ENCODE measurements around the gene LEMD2.

LEMD2 gene

DNA sequence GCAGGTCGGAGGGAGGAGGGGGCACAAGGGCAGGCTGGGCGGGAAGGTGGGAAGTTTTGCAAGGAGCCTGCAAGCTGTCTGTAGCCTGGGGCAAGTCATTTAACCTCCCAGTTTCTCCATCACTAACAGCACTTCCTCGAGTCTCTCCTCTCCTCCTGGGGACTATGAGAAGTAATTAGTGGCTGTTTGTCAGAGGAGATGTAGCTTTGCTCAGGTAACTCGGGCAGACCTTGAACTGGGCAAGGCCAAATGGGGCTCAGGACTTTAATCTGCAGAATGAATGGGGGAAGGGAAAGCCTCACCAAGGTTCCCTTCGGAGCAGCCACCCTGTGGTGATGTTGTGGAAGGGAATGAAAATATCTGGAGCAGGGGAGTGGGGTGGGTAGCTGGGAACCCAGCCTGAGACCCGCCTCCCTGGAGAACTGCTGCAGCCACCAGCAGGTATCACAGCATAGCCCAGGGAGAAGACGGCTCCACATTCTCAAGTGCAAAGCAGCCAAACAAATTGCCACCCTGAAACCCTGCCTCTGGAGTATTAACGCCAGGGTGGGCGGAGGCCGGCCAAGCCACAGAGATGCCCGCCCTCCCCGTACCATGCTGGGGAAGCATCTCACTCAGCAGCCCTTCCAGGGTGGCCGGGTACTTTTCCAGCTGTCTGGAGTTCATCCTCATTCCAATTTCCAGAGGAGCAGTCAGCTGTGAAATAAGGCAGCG lies 6.1 kb upstream of the LEMD2 start:
- DNase-seq (ENCODE audit: low read depth in 3 of 3): no peak

DNA sequence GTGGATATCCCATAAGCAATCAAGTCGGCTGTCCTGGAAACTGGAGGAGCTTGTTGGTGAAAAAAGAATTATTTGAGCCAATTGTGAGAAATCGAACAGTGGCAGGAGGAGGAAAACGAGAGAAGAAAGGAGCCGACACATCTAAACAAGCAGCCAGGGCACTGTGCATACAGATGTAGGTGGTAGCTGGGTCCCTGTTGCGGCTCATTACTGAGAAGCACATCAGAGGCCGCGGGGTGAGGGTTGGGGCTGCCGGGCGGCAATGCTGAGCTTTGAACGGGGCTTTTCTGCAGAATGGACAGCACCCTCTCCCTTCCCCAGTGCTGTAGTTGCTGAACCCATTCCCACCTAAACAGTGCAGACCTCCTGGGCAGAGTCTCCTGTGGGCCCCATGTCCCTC lies 4.1 kb upstream of the LEMD2 start:
- no peak for DNase-seq (ENCODE audit: low read depth in 3 of 3)

DNA sequence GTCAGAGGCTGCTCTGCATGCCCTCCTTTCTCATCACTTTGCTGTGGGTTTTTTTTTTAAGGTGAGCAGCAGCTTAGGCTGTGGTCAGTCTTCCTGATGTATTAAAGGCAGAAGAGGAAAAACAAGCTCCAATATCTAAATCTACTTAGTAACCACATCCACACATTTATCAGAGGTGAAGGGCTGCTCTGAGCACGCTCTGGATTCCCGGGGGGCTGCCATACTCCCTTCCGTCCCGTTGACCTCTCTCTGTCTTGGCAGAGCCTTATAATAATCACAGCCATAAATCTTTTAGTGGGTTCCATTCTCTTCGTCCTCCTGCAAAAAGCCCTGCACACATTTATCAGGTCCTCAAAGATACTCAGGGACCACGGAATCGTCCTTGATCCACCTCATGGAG lies 2.7 kb upstream of the LEMD2 start:
- no peak for DNase-seq (ENCODE audit: low read depth in 3 of 3)

DNA sequence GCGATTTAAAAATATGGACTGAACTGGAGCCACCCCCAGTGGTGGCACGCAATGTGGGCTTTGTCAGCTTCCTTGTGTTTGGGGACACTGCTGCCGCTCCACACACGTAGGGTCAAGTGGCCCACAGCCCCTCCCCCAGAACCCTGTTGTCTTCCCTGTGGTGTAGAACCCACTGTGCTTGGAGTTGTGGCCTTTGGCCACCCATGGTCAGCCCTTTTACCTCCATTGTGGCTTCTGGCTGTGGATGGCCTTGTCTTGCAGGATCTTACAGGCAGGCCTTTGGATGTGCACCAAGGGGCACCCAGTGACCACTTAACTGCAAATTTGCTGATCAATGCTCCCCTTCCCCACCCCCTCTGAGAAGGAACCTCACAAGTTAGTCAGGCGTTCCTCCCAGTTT lies 2.0 kb upstream of the LEMD2 start:
- DNase-seq (ENCODE audit: low read depth in 3 of 3): no peak

DNA sequence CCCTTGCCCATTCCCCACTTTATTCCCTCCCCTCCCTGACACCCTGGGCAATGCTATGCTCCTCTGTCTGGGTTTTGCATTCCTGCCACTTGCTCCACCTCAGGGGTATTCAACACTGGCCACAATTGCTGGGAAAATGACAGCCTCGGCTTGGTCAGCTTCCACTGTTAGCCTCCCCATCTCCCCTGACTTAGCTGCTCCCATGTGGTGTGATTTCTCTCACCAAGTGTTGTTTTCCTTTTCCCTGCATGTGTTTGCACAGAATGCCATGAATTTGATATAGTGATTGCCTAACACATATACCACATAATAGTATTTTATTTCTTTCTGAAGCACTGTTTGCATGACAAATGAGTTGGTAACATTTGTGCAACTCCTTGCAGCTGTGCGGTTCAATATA lies 1.4 kb upstream of the LEMD2 start:
- DNase-seq (ENCODE audit: low read depth in 3 of 3): no peak

DNA sequence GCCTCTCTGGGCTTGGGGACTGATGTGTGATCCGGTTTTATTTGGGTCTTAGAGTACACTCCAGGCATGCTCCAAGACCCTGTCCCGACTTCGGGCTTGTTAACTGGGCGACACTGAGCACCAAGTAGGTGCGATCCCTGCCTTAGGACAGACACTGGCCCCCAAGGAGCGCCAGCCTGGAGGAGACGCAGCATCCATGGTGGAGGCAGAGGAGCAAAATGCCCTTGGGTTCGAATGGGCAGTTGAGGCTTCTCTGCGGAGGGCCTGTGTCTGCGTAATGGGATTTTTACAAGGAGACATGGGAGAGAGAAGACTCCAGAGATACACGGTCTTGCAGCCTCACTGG lies 593 bp upstream of the LEMD2 start:
- no peak for DNase-seq (ENCODE audit: low read depth in 3 of 3)

DNA sequence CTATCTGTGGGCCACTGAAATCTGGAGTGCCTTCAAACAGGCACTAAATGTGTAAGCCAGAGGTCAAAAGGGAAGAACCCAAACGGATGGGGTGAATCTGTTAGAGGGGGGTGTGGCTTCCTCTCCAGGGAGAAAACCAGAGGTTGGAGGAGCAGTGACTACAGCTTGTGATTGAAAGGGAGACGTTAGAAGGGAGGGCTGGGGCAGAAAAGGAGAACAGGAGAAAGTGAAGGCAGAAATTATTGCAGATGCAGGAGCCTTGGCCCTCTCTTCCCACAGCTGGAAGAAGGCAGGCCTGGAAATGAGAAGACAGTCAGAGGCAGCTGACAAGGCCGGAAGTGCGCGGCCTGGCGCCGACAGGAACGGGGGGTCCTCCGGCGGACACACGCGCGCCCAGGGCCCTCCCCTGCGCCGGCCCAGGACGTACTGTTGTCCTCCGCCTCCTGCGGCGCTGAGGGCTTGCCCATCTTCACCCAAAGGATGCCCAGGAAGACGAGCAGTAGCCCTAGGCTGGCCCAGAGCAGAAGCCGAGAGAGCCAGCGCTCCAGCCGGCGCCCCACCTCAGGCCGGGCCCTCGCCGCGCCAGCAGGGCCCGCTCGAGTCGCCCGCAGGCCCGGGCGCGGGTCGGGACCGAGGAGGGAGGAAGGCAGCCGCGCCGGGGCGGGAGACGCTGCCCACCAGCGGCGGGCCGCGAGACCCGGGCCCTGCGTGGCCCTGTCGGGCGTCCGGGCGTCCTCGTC lies 806 bp downstream of the LEMD2 start:
- peak; percentile 18 to 42 (median 21) for DNase-seq (ENCODE audit: low read depth in 3 of 3)

DNA sequence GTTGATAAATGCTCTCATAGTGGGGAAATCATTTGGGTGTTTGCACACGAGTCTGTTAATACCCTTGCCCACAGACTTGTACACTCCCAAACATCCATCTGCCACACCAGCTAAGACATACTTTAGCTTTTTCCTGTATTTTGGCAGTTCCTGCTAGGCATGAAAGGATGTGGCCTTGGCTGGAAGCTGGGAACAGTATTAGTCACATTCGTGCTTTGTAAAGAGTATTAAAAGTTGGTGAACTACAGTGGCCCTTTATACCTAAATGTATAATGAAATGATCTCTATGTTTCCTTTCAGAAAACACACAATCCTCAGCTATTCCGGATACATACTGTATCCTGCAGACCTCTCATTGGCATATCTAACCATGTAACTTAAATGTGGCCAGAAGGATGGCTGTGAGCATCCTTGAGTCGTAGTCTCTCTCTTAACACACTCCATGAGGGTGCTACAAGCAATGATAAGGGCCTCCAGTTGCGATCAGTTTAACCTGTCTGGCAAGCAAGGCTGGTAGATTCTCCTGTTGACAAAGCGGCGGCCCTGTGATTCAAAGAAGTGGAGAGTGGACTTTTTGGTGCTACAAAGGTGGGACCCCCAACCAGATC lies 1.5 kb downstream of the LEMD2 start:
- DNase-seq (ENCODE audit: low read depth in 3 of 3): no peak

DNA sequence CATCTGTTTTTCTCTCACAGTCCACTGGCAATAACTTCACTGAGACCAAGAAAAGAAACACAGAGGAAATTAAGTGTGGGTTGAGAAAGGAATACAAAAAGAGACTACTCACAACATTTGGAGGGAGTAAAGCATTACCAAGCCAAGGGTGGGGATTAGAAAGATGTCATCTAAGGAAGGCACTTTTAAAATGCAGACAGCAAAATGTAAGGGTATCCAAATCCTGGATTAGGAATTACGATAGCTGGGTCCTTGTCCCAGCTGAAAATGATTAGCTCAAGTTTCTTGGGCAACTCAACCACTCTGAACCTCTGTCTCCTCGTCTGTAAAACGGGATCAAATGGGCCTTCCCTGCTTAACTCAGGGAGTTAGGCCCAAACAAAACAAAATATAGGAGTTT lies 2.2 kb downstream of the LEMD2 start:
- no peak for DNase-seq (ENCODE audit: low read depth in 3 of 3)

DNA sequence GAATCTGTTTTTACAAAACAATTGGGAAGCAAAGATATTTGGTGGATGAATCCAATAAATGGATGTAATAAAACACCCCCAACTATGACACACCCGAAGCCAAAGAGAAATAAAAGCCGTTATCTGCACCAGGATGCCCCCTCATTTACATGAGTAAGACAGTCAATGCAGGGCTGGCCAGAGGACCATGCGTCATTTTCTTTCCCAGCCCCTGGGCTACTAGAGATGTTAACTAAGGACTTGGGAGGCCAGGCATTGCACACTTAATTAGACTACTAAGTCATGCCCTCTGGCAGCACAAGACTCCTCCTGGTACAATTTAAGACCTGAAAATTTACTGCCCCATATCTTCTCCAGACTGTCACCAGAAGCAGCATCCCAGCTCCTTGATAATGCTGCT lies 3.2 kb downstream of the LEMD2 start:
- no peak for DNase-seq (ENCODE audit: low read depth in 3 of 3)

DNA sequence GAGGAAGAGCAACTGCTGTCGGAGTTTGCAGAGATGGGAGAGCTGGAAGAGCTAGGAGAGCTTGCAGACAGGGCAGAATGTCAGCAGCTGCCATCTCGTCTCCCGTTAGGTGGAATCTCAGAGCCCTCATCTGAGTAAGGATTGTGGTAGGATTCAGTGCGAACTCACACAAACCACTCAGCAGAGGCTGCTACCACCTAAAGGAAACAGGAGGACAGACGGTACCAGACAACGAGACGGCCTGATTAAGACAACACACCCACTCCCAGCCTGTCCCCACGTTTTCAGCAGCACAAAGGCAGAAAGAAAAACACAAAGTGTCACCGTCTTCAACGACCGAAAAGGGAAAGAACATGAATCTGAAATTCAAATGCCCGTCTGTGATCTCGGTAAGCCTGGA lies 4.1 kb downstream of the LEMD2 start:
- no peak for DNase-seq (ENCODE audit: low read depth in 3 of 3)

DNA sequence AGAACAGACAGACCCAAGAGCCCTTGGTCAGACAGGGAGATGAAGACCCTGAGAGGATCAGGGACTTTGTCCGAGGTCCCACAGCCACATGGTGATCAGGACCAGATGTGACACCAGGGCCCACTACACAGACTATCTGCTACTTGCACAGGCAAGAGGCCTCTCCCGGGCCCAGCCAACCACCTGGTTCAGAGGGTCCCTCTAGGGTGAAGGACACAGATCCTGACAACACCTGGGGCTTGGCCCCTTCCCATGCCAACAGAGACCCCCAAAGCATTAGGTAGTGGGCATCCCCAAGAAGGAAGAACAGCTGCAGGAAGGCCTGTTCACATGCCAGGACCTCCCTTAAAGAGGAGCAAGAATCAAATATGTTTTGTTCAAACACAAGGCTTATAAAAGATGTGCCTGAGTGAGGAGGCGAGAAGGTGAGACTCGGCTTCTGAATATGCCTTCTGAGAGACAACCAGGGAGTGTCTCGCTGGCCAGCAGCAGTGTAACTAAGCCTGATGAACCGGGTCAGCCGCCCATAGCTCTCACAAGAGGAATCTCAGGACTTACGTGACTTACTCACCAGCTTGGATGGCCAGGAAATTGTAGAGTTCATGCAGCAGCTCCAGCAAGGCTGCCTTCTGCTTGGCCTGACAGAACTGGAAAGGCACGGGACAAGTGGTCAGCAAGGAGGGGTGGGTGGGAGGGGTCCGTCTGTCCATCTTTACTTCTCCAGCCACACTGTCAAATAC lies 5.0 kb downstream of the LEMD2 start:
- no peak for DNase-seq (ENCODE audit: low read depth in 3 of 3)

DNA sequence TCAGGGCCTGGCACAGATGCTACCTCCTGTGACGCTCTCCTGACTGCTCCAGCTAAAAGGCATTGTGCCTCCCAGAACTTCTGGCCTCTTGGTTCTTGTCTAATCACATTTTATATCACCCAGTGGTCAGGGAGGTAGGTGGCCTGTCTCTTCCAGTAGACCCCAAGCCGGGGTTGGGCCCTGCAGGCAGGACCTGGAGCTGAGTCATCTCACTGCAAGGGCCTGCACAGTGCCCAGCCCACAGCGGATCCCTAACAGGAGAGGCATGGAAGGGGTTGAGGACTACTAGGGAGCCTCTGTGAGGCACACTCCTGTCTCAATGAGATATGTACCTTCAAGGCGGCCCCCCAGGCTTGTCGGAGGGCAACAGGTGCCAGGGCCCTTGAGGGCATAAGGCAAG lies 6.4 kb downstream of the LEMD2 start:
- no peak for DNase-seq (ENCODE audit: low read depth in 3 of 3)

DNA sequence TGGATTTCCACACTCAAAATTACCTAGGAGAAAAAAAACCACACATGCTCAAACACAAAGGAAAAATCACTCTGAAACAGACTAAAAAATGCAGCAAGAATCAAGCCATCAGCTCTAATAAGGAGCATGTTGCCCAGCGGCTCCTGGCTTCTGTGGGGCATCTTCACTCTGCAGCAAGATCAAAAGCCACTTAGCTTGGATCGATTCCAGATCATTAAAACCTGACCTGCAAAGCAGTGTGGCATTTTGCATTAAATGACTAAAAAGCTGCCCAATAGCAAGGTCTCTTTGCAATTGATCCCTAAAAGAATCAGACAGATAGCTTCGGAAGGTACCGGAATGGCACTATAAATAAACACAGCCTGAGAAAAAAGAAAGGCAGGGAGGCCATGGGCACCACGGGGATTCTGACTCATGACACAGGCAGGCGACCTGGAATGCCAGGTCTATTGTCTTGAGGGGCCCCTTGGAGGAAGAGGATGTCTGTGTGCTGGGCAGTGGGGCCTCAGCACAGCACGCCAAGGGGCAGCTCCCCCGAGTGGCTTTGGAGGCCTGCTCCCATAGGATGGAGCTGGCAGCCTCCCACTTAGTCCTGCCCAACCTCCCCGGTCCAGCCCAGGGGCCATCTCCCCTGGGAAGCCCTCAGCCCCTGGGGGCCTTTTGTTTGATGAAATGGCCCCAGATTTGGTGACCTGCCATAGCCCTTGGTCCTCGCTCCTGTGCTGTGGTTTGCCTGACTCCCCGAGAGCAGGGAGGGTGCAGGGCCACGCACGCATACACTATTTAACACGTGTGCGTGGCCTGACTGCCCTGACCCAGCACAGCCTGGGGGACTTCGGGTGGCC lies 7.6 kb downstream of the LEMD2 start:
- no peak for DNase-seq (ENCODE audit: low read depth in 3 of 3)

DNA sequence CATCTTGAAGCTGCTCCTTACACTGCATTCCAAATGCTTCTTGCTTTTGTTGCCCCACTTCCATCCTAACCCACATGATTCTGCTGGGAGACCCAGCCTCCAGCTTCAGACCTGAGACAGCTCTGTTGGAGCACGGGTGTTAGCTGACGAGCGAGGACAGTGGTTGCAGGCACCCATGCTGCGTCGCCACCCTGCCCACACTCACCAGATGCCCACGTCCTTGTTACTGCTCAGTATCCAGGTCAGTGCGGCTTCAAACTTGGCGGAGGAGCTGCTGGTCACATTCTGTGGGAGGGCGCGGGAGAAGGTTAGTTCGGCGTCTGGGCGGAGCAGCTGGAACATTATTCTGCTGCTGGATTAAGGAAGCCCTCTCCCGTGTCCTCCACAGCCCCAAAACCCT lies 9.0 kb downstream of the LEMD2 start:
- DNase-seq (ENCODE audit: low read depth in 3 of 3): no peak

DNA sequence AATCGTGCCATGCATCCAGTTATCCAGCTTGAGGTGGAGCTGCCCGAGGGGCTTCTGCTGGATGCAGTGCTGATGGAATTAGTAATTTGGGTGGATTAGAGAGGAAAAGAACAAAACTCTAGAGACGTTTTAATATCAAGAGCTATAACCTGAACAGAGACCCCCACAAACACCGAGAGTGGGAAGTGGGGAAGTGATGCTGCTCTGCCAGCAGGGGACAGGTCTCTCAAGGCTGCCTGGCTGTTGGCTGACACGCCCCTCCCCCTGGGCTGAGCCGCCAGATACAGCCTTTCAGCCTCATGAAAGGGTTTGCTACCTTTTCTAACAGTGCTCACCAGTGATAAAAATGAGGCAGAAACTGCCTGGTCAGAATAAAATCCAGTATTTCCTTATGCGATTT lies 9.6 kb downstream of the LEMD2 start:
- DNase-seq (ENCODE audit: low read depth in 3 of 3): no peak

DNA sequence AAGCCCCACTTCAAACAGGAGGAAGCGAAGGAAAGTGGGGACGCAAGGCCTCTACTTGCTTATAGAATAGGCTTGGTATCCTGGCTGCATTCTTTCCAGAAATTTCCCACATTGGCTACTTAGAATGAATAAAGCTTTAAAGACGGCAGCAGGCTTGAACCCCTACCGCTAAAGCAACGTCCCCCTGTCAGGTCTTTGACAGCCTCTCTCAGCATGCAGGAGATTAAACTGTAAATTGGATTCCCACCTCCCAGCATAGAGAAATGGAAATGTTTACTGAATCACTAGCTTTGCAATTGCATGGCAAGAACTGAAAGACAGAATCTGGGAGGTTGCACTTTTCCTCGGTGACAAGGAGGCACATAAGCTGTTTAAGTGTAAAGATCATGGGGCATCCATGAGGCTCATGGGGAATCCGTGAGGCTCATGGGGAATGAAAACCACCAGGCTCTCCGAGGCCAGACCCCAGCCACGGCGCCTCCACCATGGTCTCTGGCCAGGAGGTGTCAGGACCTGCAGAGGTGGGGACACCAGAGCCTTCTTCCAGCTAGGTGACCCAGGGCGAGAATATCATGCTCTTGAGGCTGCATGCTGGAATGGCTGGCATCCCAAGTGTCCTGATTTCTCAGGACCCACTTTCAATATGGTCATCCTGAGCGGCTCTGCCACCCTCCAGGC lies 10.3 kb downstream of the LEMD2 start:
- DNase-seq (ENCODE audit: low read depth in 3 of 3): no peak

DNA sequence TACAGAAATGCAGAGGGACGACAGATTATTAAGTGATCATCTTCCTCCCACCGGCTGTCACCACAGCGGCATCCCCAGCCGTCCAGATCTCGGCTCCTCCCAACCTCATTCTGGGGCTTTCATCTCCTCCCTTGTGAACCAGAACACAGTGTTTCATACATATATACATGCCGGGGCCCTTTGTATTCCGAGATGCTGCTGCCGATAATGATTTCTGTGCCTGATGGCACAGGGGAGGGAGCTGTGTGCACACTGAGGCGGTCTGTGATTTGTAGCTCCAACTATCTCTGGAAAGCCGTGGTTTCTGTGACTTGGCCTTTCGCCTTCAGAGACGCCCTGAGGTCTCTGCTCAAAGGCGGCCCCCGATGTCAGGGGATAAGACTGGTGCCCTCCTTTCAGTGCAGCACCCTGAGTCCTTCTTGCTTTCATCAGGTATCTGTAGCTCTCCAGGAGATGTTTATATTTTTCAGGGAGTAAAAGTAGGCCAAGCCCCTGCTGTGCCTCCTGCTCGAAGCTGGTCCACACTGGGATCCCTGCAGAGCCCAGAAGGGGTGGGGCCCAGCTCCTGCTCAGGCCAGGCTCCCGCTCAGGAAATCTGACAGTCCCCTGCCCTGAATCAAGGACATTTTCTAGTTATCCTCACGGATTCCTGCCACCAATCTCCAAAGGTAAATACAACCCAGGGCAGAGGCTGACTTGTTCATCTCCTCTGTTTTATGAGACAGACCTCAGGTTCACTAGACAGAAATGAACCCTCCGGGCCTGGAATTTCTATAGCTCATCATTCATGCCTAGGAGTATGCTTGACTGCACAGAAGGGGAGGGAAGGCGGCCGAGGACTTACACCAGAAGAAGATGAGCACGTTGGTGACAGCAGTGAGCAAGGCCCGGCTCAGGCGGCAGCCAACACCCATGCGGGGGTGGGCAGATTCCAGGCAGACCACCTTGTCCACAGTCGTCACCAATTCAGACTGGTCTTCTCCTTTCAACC lies 11.2 kb downstream of the LEMD2 start:
- DNase-seq (ENCODE audit: low read depth in 3 of 3): no peak

DNA sequence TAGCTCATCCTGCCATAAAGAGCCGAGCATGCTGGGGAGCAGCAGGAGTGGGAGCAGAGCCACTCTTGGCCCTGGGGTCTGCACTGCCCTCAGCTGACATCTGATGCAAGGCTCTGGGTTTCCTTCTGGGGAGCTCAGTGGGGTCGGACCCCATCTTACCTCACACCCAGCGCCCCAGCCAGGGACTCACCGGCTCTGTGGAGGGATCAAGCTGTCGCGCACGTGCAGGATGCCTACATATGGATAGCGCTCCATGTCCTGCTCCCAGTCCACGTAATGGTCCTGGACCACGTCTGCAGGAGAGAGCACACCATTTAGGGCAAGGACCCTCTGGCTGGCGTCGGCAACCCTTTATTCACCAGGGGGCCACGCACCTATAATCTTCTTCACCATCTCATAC lies 12.2 kb downstream of the LEMD2 start:
- DNase-seq (ENCODE audit: low read depth in 3 of 3): no peak

DNA sequence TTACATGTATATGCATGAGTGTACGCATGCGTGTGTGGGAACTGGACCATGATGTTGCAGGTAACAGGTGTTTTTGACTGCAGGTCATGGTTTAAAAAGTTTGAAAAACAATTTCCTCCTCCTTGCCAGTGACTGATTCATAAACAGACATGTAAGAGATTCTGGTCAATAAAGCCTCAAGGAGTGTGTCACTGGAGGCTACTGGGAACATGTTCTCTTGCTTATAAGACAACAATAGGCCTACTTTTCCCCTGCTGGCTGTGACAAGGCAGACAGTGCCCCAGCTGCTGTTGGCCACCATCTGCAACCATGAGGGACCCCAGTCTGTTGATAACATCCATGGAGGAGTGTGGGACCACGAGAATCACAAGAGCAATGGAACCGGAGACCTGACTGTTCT lies 12.7 kb downstream of the LEMD2 start:
- no peak for DNase-seq (ENCODE audit: low read depth in 3 of 3)

Measured in stimulated activated CD4-positive, alpha-beta T cell treated with anti-CD3 and anti-CD28 coated beads, TNF-alpha, amount 100 ng/mL, for 4 hours (primary cell).